ENCODE results near the gene PTPRK. TPM values are rescaled to one million over a fixed set of nuclear protein-coding genes. Genes with fewer than 3 reads are reported as not detected.
A peak's percentile ranks its signal among the peaks of the same experiment; 100 is the strongest.

Gene PTPRK
- total and polyA plus RNA-seq, 2 of the 13 experiments (the other 11 are each of a cell fraction or from before 2014, with no cell fraction given): 43.6 to 98.3 TPM

DNA sequence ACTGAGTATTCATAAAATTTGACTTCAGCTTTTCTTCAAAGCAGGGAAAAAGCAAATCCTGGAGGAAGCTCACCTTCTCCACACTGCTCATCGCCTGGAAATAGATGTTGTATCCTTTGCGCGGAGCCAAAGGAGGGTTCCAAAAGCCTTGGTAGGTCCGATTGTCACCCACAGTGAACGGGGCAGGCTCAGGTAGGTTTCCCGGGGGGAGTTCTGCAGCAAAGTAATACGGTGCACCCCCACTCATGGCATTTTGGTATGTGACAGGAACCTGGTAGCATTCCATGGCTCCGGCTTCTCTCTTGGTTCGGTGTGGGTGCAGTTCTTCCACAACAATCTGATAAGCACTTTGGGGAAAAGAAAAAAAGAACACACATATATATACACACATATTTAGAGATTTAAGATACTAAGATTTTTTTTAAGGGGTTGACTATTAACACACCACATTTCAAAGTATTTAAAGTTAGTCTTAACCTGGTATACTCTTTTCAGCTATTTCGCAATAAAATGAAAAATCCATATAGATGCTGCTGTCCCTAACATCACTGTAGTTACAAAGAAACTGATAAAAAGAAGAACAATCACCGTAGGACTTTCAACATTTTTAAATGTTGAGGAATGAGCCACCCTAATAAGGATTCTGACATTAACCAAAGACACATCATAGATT lies 452.8 kb downstream of the PTPRK start:
- intact Hi-C loops (cut with micrococcal nuclease; ENCODE audit: unreplicated experiment) (loop anchor here (10.0 kb wide), 2 partner anchors 147 to 267 kb away; no protein-coding TSS in a partner anchor), in situ Hi-C loops (cut with HindIII; ENCODE audit: extremely low pct_ligation_motif_present, low pct_unique_long_range_greater_than_20kb) (no loop called here)
- no peak overlapping the region for H3K4me3 ChIP-seq (replicated peaks in 1 of 3; ENCODE audit: insufficient read depth in 1 of 3, low read depth in 2 of 3, low read length in 3 of 3)
- no peaks in the 10 kb centered on the region for H3K9me3 ChIP-seq (ENCODE audit: low read length)
- DNase-seq (ENCODE audit: low spot score) (no peak), ATAC-seq (no peak), FAIRE-seq (no peak)
- peaks cover 38% of the 10 kb centered on the region for H3K4me1 ChIP-seq (ENCODE audit: insufficient read depth, low read length)
- 0 out of 2 replicates have a peak, but pooled peaks have one; percentile 31 for TF ChIP-seq CEBPG (CRISPR knock-in tag; IDR thresholded peaks at IDR 0.05)
- TF ChIP-seq HNRNPLL (IDR thresholded peaks at IDR 0.05; ENCODE audit: low read depth, low read length, poor library complexity, severe bottlenecking): no peak
- TF ChIP-seq CEBPB (IDR thresholded peaks at IDR 0.05; ENCODE audit: borderline replicate concordance, low read depth, low read length): peak; percentile 92
- H3K27ac ChIP-seq (ENCODE audit: extremely low read length, insufficient read depth, low read length): no peak overlapping the region
- BruUV-seq (replicated peaks): no TSS peak
- no peak overlapping the region for H2AFZ ChIP-seq (ENCODE audit: low read length)
- ChIA-PET CTCF (ENCODE audit: low intra/inter-chr PET ratio, low total read pairs) (no interaction called here), POLR2A (no interaction called here)
- H3K79me2 ChIP-seq (ENCODE audit: insufficient read depth, low read length): no peaks in the 10 kb centered on the region
- no peaks in the 10 kb centered on the region for H3K27me3 ChIP-seq (ENCODE audit: control insufficient read depth in 1 of 2, insufficient read depth in 2 of 2, low read length in 2 of 2)
- 97% methylated on average over 11 of the region's 11 CpGs for WGBS (ENCODE audit: low lambda C conversion rate)
- peaks cover 8 to 24% of the 10 kb centered on the region in 2 experiments for H3K36me3 ChIP-seq (replicated peaks in 1 of 2; ENCODE audit: control insufficient read depth in 1 of 2, insufficient read depth in 2 of 2, low read length in 2 of 2)
- H4K20me1 ChIP-seq (ENCODE audit: insufficient read depth, low read length): no peaks in the 10 kb centered on the region
- H3K9ac ChIP-seq (ENCODE audit: insufficient read depth, low read depth, low read length): no peak overlapping the region
- H3K4me2 ChIP-seq (ENCODE audit: low read depth, low read length): no peak overlapping the region

GRCh38 chr6:128065072-128065471 lies 455.3 kb downstream of the PTPRK start:
- TF ChIP-seq NR2C2 (CRISPR knock-in tag; IDR thresholded peaks at IDR 0.05; ENCODE audit: borderline replicate concordance): no peak
- no peak for TF ChIP-seq JARID2 (CRISPR knock-in tag; IDR thresholded peaks at IDR 0.05; ENCODE audit: insufficient replicate concordance)
- TF ChIP-seq CEBPB (IDR thresholded peaks at IDR 0.05; ENCODE audit: borderline replicate concordance, low read depth, low read length): peak; percentile 45; the same call in 1 of the 2 replicates
- TF ChIP-seq, protein P1, sequence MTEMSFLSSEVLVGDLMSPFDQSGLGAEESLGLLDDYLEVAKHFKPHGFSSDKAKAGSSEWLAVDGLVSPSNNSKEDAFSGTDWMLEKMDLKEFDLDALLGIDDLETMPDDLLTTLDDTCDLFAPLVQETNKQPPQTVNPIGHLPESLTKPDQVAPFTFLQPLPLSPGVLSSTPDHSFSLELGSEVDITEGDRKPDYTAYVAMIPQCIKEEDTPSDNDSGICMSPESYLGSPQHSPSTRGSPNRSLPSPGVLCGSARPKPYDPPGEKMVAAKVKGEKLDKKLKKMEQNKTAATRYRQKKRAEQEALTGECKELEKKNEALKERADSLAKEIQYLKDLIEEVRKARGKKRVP (CRISPR knock-in tag; IDR thresholded peaks at IDR 0.05): peak in 1 of 2 experiments; percentile 28; a peak in 2 of 4 replicates
- TF ChIP-seq ATF7 (IDR thresholded peaks at IDR 0.05): peak; percentile 74
- TF ChIP-seq ATF7 (CRISPR knock-in tag; IDR thresholded peaks at IDR 0.05): no peak
- no TSS peak for BruUV-seq (replicated peaks)
- ATAC-seq (no peak), FAIRE-seq (no peak), DNase-seq (ENCODE audit: low spot score) (no peak)
- ChIA-PET POLR2A (interaction anchor here (1.5 kb wide), 1 partner anchor 451 kb away, joined by 3 read pairs; no protein-coding TSS in a partner anchor), CTCF (ENCODE audit: low intra/inter-chr PET ratio, low total read pairs) (no interaction called here)
- Histone ChIP-seq H3K27ac (ENCODE audit: extremely low read length, insufficient read depth, low read length) (peak overlapping the region; percentile 77), H3K27me3 (ENCODE audit: control insufficient read depth in 1 of 2, insufficient read depth in 2 of 2, low read length in 2 of 2) (no peaks in the 10 kb centered on the region), H2AFZ (ENCODE audit: low read length) (no peak overlapping the region), H3K4me3 (replicated peaks in 1 of 3; ENCODE audit: insufficient read depth in 1 of 3, low read depth in 2 of 3, low read length in 3 of 3) (no peak overlapping the region; a peak in 1 of 6 replicates), H3K4me2 (ENCODE audit: low read depth, low read length) (peak overlapping the region; percentile 52), H3K9ac (ENCODE audit: insufficient read depth, low read depth, low read length) (no peak overlapping the region), H4K20me1 (ENCODE audit: insufficient read depth, low read length) (no peaks in the 10 kb centered on the region), H3K4me1 (ENCODE audit: insufficient read depth, low read length) (peaks cover 54% of the 10 kb centered on the region), H3K79me2 (ENCODE audit: insufficient read depth, low read length) (no peaks in the 10 kb centered on the region), H3K36me3 (replicated peaks in 1 of 2; ENCODE audit: control insufficient read depth in 1 of 2, insufficient read depth in 2 of 2, low read length in 2 of 2) (peaks cover 10 to 24% of the 10 kb centered on the region in 2 experiments), H3K9me3 (ENCODE audit: low read length) (no peaks in the 10 kb centered on the region)
- in situ Hi-C loops (cut with HindIII; ENCODE audit: extremely low pct_ligation_motif_present, low pct_unique_long_range_greater_than_20kb): no loop called here
- 94% methylated on average over 3 of the region's 3 CpGs for WGBS (ENCODE audit: low lambda C conversion rate)
- intact Hi-C loops (cut with micrococcal nuclease; ENCODE audit: unreplicated experiment): loop anchor here (10.0 kb wide), 2 partner anchors 150 to 270 kb away; no protein-coding TSS in a partner anchor

All from HepG2 (cell line).